HCT116 (cell line): ENCODE results near the gene RTN4. TPM values are rescaled to one million over a fixed set of nuclear protein-coding genes. Genes with fewer than 3 reads are reported as not detected.
A peak's percentile ranks its signal among the peaks of the same experiment; 100 is the strongest.

ENCODE experiments used
- ATAC-seq: fragments of 200-7000 bp; cut with Tn5 transposase; 2 replicates; pipeline ENCODE4 v1.9.1; 2020; ENCODE audit warnings: mild to moderate bottlenecking, moderate library complexity
- Bru-seq: library from RNA; stranded (reverse); fragments of 400-500 nt; gene quantifications from one replicate; lab custom pipeline; 2021; lab: Mats Ljungman, UMichigan
- BruChase-seq, 2 experiments: library from RNA; stranded (reverse); fragments of 400-500 nt; gene quantifications; one replicate each; lab custom pipeline; 2021; lab: Mats Ljungman, UMichigan
- BruUV-seq: library from RNA; stranded (reverse); fragments of 400-500 nt; replicated peaks from 2 replicates; lab custom pipeline; 2021; lab: Mats Ljungman, UMichigan
- CTCF ChIA-PET: fragments of 300-600 bp; sonication (Branson Sonifier 250); formaldehyde crosslinking; loops from one replicate; lab custom pipeline; 2021; ENCODE audit warnings: antibody characterized with exemption; lab: Charles Lee
- POLR2A ChIA-PET: fragments of 300-600, 350-600 bp; sonication (Branson Sonifier 250); formaldehyde crosslinking; loops from one replicate; lab custom pipeline; 2021; ENCODE audit warnings: antibody characterized with exemption; lab: Charles Lee
- RAD21 ChIA-PET, 2 experiments: fragments of 300-600 bp; sonication (Branson Sonifier 250); formaldehyde crosslinking; loops; one replicate each; lab custom pipeline; 2023; ENCODE audit warnings: low total read pairs in 2 of 2; ENCODE audit not compliant: uncharacterized antibody in 2 of 2, unreplicated experiment in 2 of 2, low non-redundant PET in 1 of 2; lab: Charles Lee
- DNase-seq: peaks from one replicate; pipeline ENCODE4 v3.0.0-alpha.2; 2010; ENCODE audit warnings: low read depth, low spot score
- H2AFZ ChIP-seq: fragments of 200-600 bp; shearing (Covaris generic), sonication (generic); 2 replicates; pipeline ENCODE4 v1.6.1; 2017; ENCODE audit warnings: low read depth, mixed run types, mixed read lengths, antibody characterized with exemption, low read length; ENCODE audit not compliant: poor library complexity, severe bottlenecking
- H3K27ac ChIP-seq: 2 replicates; pipeline ENCODE4 v1.5.1; 2012; ENCODE audit warnings: low read depth, low read length
- H3K27me3 ChIP-seq: fragments of 200-600 bp; sonication (generic); 2 replicates; pipeline ENCODE4 v1.6.1; 2016; ENCODE audit warnings: mixed run types, low read length, mixed read lengths; ENCODE audit not compliant: insufficient read depth
- H3K36me3 ChIP-seq, 2 experiments: fragments of 200-500 bp in 1 of 2; fragments of 200-600 bp in 1 of 2; sonication (Bioruptor generic) in 1 of 2; sonication (generic) in 1 of 2; 2 replicates each; pipeline versions ENCODE4 v1.5.1 to v1.6.1; 2014 to 2016; ENCODE audit warnings: low read length in 2 of 2, inconsistent platforms in 1 of 2, mixed read lengths in 1 of 2, mixed run types in 1 of 2; ENCODE audit not compliant: insufficient read depth in 2 of 2, control insufficient read depth in 1 of 2
- H3K4me1 ChIP-seq, 2 experiments: fragments of 200-600 bp in 1 of 2; sonication (generic) in 1 of 2; 2 replicates each; pipeline versions ENCODE4 v1.5.1 to v1.6.1; 2012 to 2017; ENCODE audit warnings: low read length in 2 of 2, inconsistent platforms in 1 of 2, mild to moderate bottlenecking in 1 of 2, mixed read lengths in 1 of 2, mixed run types in 1 of 2, moderate library complexity in 1 of 2; ENCODE audit not compliant: insufficient read depth in 2 of 2, control insufficient read depth in 1 of 2
- H3K4me2 ChIP-seq: fragments of 200-600 bp; sonication (generic); 2 replicates; pipeline ENCODE4 v1.6.1; 2017; ENCODE audit warnings: mixed run types, low read length, mixed read lengths
- H3K4me3 ChIP-seq, 2 experiments: fragments of 200-600 bp in 1 of 2; sonication (generic) in 1 of 2; replicated peaks in 1 of 2; 2 replicates each; pipeline ENCODE4 v1.5.1; 2011 to 2016; ENCODE audit warnings: low read length in 2 of 2, control low read depth in 1 of 2, low read depth in 1 of 2, mild to moderate bottlenecking in 1 of 2, mixed read lengths in 1 of 2, mixed run types in 1 of 2
- H3K79me2 ChIP-seq: fragments of 200-600 bp; sonication (generic); 2 replicates; pipeline ENCODE4 v1.6.1; 2017; ENCODE audit warnings: mild to moderate bottlenecking, mixed run types, low read length, moderate library complexity, mixed read lengths; ENCODE audit not compliant: insufficient read depth
- H3K9ac ChIP-seq: fragments of 200-600 bp; sonication (generic); 2 replicates; pipeline ENCODE4 v1.6.1; 2016; ENCODE audit warnings: low read length, mixed read lengths
- H3K9me2 ChIP-seq: fragments of 200-600 bp; sonication (generic), shearing (Covaris generic); 2 replicates; pipeline ENCODE4 v1.6.1; 2017; ENCODE audit warnings: mixed run types, mild to moderate bottlenecking, moderate library complexity; ENCODE audit not compliant: insufficient read depth
- H3K9me3 ChIP-seq, 2 experiments: fragments of 200-500 bp in 1 of 2; fragments of 200-600 bp in 1 of 2; sonication (Bioruptor generic) in 1 of 2; sonication (generic) in 1 of 2; 2 replicates each; pipeline ENCODE4 v1.6.1; 2014 to 2017; ENCODE audit warnings: low read length in 2 of 2, mixed read lengths in 2 of 2, inconsistent platforms in 1 of 2, low read depth in 1 of 2, mild to moderate bottlenecking in 1 of 2, mixed run types in 1 of 2, moderate library complexity in 1 of 2; ENCODE audit not compliant: control insufficient read depth in 1 of 2, insufficient read depth in 1 of 2
- H4K20me1 ChIP-seq: fragments of 200-600 bp; sonication (generic), shearing (Covaris generic); 2 replicates; pipeline ENCODE4 v1.6.1; 2017; ENCODE audit warnings: mixed run types, mild to moderate bottlenecking, moderate library complexity; ENCODE audit not compliant: insufficient read depth
- CEBPB ChIP-seq: IDR thresholded peaks from 2 replicates; pipeline ENCODE4 v1.6.1; 2012; ENCODE audit warnings: low read depth
- EGR1 ChIP-seq: IDR thresholded peaks from 2 replicates; pipeline ENCODE4 v1.6.1; 2012; ENCODE audit warnings: low read depth
- FOSL1 ChIP-seq: IDR thresholded peaks from 2 replicates; pipeline ENCODE4 v1.6.1; 2012; ENCODE audit warnings: low read depth
- JUND ChIP-seq: IDR thresholded peaks from 2 replicates; pipeline ENCODE4 v1.6.1; 2012
- MAX ChIP-seq: IDR thresholded peaks from 2 replicates; pipeline ENCODE4 v1.6.1; 2012
- POLR2A ChIP-seq: IDR thresholded peaks from 2 replicates; pipeline ENCODE4 v1.7.0; 2011; ENCODE audit warnings: borderline replicate concordance; ENCODE audit not compliant: insufficient read depth, insufficient read length; ENCODE audit errors: extremely low read depth
- POLR2AphosphoS5 ChIP-seq: IDR thresholded peaks from 2 replicates; pipeline ENCODE4 v1.6.1; 2011; ENCODE audit warnings: mild to moderate bottlenecking, low read depth, low read length, moderate library complexity
- RAD21 ChIP-seq: IDR thresholded peaks from 2 replicates; pipeline ENCODE4 v1.6.1; 2012; ENCODE audit warnings: low read depth, mild to moderate bottlenecking
- SRF ChIP-seq: IDR thresholded peaks from 2 replicates; pipeline ENCODE4 v1.6.1; 2012; ENCODE audit warnings: low read depth
- YY1 ChIP-seq: IDR thresholded peaks from 2 replicates; pipeline ENCODE4 v1.6.1; 2011; ENCODE audit warnings: low read length, low read depth, moderate library complexity, mild to moderate bottlenecking; ENCODE audit not compliant: insufficient replicate concordance; ENCODE audit errors: extremely low read depth
- intact Hi-C: fragments of 100-400 bp; cut with micrococcal nuclease; formaldehyde crosslinking; loops from 2 replicates; pipeline ENCODE4 v1.10.0; 2022
- long read RNA-seq: library from polyadenylated mRNA; unstranded; transcript quantifications from one replicate; pipeline ENCODE4 v2.0.0, GENCODE V29; 2021; ENCODE audit not compliant: unreplicated experiment
- polyA plus RNA-seq: library from polyadenylated mRNA; unstranded; fragments of >200 nt; gene quantifications from 2 replicates; pipeline ENCODE4 v1.2.1, GENCODE V29; 2012; ENCODE audit warnings: missing spikeins
- total RNA-seq: library from RNA; stranded (reverse); gene quantifications from one replicate; pipeline ENCODE4 v1.2.1, GENCODE V29; 2021; ENCODE audit not compliant: unreplicated experiment
- TF ChIP-seq, protein P1 (sequence below): IDR thresholded peaks from 2 replicates; pipeline ENCODE4 v1.6.1; 2012; ENCODE audit warnings: low read depth
- TF ChIP-seq, protein P2 (sequence below), 3 experiments: fragments of 200-600 bp in 1 of 3; sonication (generic) in 1 of 3; IDR thresholded peaks in 2 of 3; conservative IDR thresholded peaks in 1 of 3; 2 replicates each; pipeline ENCODE4 v1.5.1; 2012 to 2017; ENCODE audit warnings: low read depth in 2 of 3, low read length in 2 of 3, antibody characterized with exemption in 1 of 3, borderline replicate concordance in 1 of 3, control low read depth in 1 of 3, mild to moderate bottlenecking in 1 of 3, mixed read lengths in 1 of 3, mixed run types in 1 of 3, moderate library complexity in 1 of 3; ENCODE audit not compliant: insufficient read depth in 1 of 3

RTN4 gene, protein sequence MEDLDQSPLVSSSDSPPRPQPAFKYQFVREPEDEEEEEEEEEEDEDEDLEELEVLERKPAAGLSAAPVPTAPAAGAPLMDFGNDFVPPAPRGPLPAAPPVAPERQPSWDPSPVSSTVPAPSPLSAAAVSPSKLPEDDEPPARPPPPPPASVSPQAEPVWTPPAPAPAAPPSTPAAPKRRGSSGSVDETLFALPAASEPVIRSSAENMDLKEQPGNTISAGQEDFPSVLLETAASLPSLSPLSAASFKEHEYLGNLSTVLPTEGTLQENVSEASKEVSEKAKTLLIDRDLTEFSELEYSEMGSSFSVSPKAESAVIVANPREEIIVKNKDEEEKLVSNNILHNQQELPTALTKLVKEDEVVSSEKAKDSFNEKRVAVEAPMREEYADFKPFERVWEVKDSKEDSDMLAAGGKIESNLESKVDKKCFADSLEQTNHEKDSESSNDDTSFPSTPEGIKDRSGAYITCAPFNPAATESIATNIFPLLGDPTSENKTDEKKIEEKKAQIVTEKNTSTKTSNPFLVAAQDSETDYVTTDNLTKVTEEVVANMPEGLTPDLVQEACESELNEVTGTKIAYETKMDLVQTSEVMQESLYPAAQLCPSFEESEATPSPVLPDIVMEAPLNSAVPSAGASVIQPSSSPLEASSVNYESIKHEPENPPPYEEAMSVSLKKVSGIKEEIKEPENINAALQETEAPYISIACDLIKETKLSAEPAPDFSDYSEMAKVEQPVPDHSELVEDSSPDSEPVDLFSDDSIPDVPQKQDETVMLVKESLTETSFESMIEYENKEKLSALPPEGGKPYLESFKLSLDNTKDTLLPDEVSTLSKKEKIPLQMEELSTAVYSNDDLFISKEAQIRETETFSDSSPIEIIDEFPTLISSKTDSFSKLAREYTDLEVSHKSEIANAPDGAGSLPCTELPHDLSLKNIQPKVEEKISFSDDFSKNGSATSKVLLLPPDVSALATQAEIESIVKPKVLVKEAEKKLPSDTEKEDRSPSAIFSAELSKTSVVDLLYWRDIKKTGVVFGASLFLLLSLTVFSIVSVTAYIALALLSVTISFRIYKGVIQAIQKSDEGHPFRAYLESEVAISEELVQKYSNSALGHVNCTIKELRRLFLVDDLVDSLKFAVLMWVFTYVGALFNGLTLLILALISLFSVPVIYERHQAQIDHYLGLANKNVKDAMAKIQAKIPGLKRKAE
- total RNA-seq (221 TPM), Bru-seq, nascent RNA (percentile 99 among the genes with signal in this experiment), BruChase-seq, experiment 1, labeled RNA remaining after a 6-hour chase (percentile 94 among the genes with signal in this experiment), BruChase-seq, experiment 2, labeled RNA remaining after a 2-hour chase (percentile 95 among the genes with signal in this experiment)
- 156 and 174 TPM in 2 replicates for polyA plus RNA-seq
- long read RNA-seq, transcript RTN4-204 (8 exons, 2,390 nt) = minor isoform, 6 of 351 reads
- long read RNA-seq, transcript RTN4-201 (7 exons, 2,333 nt) = major isoform, 277 of 351 reads
- long read RNA-seq, partial matches to known transcripts = 55 of 351 reads
- long read RNA-seq, other reads (novel, unspliced or antisense) = 12 of 351 reads

DNA sequence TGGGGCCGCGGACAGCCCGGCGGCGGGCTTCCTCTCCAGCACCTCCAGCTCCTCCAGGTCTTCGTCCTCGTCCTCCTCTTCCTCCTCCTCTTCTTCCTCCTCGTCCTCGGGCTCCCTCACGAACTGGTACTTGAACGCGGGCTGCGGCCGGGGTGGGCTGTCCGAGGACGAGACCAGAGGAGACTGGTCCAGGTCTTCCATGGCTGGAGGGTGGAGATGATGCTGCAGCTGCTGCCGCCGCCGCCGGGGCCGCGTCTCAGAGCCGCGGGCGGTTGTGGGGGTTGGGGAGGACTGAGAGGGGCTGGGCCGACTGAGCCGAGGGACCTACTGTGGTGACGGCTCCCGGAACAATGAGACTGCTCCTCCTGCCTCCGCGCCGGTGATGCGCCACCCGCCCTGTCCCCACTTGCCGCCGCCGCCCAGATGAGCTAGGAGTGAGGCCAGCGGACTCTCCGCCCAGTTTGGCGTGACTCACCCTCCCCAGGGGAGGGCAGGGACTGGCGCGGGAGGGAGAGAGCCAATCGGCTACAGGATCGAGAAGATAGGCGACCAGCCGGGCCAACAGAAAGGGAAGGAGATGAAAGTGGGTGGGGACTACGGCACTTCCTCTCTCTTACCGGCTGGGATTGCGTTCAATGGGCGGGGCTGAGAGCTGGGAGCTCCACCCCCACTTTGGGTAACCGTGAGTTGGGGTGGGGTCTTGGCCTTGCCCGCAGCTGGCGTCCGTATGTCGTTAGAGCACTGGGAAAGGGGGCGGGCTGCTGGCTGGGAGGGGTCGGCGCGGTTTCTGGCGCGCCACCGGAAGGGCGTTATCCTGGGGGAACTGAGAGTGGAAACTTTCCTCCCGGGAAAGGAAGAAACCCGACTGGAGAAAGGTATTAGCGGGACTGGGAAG is at the start of gene RTN4:
TSS of gene RTN4 (minus strand) at position 352 of the 895 bp plus-strand sequence. CDS start at position 201, 151 bp downstream.
- Histone ChIP-seq H3K9me2 (no peaks in the 10 kb centered on the region), H4K20me1 (peaks cover 22% of the 10 kb centered on the region), H3K4me3 (peak within 1 kb of the TSS; percentile 90 to 93), H2AFZ (no peak within 1 kb of the TSS), H3K27ac (peak within 1 kb of the TSS; percentile 90), H3K4me1 (peaks cover 33 to 72% of the 10 kb centered on the region in 2 experiments), H3K4me2 (peak within 1 kb of the TSS; percentile 82), H3K36me3 (peaks cover 0 to 10% of the 10 kb centered on the region in 2 experiments; a peak in 1 of 4 replicates), H3K9me3 (no peaks in the 10 kb centered on the region), H3K27me3 (no peaks in the 10 kb centered on the region), H3K79me2 (peaks cover 56% of the 10 kb centered on the region), H3K9ac (peak within 1 kb of the TSS; percentile 97)
- ChIA-PET CTCF (interaction anchor here (0.8 to 2.2 kb wide), 5 partner anchors 25 to 150 kb away, joined by 3 to 9 read pairs (median 4); no protein-coding TSS in a partner anchor), POLR2A (interaction anchor here (0.6 to 3.6 kb wide), 28 partner anchors 10 to 469 kb away, joined by 3 to 38 read pairs (median 4); partner anchors contain the start of gene CFAP36), RAD21 (interaction anchor here in 1 of 2 experiments (1.9 kb wide), 1 partner anchor 116 kb away, joined by 4 read pairs; no protein-coding TSS in a partner anchor)
- ATAC-seq (peak; percentile 81), DNase-seq (peak; percentile 97)
- intact Hi-C loops = loop anchor here (1.0 to 2.0 kb wide), 4 partner anchors 42 to 182 kb away; partner anchors contain the start of genes CLHC1 and RPS27A
- no TSS peak for BruUV-seq
- peak; percentile 91 for TF ChIP-seq JUND
- TF ChIP-seq EGR1 = peak; percentile 41; the same call in 1 of the 2 replicates
- TF ChIP-seq, protein P1, sequence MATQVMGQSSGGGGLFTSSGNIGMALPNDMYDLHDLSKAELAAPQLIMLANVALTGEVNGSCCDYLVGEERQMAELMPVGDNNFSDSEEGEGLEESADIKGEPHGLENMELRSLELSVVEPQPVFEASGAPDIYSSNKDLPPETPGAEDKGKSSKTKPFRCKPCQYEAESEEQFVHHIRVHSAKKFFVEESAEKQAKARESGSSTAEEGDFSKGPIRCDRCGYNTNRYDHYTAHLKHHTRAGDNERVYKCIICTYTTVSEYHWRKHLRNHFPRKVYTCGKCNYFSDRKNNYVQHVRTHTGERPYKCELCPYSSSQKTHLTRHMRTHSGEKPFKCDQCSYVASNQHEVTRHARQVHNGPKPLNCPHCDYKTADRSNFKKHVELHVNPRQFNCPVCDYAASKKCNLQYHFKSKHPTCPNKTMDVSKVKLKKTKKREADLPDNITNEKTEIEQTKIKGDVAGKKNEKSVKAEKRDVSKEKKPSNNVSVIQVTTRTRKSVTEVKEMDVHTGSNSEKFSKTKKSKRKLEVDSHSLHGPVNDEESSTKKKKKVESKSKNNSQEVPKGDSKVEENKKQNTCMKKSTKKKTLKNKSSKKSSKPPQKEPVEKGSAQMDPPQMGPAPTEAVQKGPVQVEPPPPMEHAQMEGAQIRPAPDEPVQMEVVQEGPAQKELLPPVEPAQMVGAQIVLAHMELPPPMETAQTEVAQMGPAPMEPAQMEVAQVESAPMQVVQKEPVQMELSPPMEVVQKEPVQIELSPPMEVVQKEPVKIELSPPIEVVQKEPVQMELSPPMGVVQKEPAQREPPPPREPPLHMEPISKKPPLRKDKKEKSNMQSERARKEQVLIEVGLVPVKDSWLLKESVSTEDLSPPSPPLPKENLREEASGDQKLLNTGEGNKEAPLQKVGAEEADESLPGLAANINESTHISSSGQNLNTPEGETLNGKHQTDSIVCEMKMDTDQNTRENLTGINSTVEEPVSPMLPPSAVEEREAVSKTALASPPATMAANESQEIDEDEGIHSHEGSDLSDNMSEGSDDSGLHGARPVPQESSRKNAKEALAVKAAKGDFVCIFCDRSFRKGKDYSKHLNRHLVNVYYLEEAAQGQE = no peak
- peak; percentile 67 for TF ChIP-seq YY1
- TF ChIP-seq, protein P2, sequence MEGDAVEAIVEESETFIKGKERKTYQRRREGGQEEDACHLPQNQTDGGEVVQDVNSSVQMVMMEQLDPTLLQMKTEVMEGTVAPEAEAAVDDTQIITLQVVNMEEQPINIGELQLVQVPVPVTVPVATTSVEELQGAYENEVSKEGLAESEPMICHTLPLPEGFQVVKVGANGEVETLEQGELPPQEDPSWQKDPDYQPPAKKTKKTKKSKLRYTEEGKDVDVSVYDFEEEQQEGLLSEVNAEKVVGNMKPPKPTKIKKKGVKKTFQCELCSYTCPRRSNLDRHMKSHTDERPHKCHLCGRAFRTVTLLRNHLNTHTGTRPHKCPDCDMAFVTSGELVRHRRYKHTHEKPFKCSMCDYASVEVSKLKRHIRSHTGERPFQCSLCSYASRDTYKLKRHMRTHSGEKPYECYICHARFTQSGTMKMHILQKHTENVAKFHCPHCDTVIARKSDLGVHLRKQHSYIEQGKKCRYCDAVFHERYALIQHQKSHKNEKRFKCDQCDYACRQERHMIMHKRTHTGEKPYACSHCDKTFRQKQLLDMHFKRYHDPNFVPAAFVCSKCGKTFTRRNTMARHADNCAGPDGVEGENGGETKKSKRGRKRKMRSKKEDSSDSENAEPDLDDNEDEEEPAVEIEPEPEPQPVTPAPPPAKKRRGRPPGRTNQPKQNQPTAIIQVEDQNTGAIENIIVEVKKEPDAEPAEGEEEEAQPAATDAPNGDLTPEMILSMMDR (IDR thresholded peaks at IDR 0.05 in 2 of 3, conservative IDR thresholded peaks at IDR 0.05 in 1 of 3; ENCODE audit: borderline replicate concordance in 1 of 3, insufficient read depth in 1 of 3, low read depth in 2 of 3, low read length in 2 of 3) = 0 out of 6 replicates have a peak, but pooled peaks of 1 of the 3 experiments have one; percentile 10
- TF ChIP-seq CEBPB = no peak
- TF ChIP-seq RAD21 = 0 out of 2 replicates have a peak, but pooled peaks have one; percentile 22
- TF ChIP-seq SRF = peak; percentile 58; the same call in 1 of the 2 replicates
- peak; percentile 75 for TF ChIP-seq MAX
- TF ChIP-seq FOSL1 = peak; percentile 84
- TF ChIP-seq POLR2A = peak; percentile 95
- TF ChIP-seq POLR2AphosphoS5 = peak; percentile 96
